Central memory CD4-positive, alpha-beta T cell (primary cell): Measurements from ENCODE around the gene RBMXL2.
A peak's percentile ranks its signal among the peaks of the same experiment; 100 is the strongest.

Experiments
- DNase-seq: peaks from one replicate; pipeline ENCODE4 v3.0.0; 2022
- total RNA-seq, 3 experiments: gene quantifications; one replicate each; lab custom pipeline; 2026; lab: John Stamatoyannopoulos, UW

Gene RBMXL2
- total RNA-seq = 0 reads per million in 3 experiments

DNA sequence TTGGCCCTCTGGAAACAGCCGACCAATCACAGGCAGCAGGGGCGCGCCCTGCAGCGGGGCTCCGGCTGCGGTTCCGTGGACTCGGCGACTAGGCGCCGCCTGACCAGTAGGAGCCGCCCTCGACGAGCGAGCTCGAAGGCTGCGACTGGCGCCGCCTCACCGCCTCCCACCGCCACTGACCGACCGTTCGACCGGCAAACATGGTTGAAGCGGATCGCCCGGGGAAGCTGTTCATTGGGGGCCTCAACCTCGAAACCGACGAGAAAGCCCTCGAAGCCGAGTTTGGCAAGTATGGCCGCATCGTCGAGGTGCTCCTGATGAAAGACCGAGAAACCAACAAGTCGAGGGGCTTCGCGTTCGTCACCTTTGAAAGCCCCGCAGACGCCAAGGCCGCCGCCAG is at the start of gene RBMXL2:
RBMXL2 (plus strand) TSS at position 78 of the 400 bp plus-strand sequence; CDS start at position 201, 123 bp downstream.
- no peak for DNase-seq

DNA sequence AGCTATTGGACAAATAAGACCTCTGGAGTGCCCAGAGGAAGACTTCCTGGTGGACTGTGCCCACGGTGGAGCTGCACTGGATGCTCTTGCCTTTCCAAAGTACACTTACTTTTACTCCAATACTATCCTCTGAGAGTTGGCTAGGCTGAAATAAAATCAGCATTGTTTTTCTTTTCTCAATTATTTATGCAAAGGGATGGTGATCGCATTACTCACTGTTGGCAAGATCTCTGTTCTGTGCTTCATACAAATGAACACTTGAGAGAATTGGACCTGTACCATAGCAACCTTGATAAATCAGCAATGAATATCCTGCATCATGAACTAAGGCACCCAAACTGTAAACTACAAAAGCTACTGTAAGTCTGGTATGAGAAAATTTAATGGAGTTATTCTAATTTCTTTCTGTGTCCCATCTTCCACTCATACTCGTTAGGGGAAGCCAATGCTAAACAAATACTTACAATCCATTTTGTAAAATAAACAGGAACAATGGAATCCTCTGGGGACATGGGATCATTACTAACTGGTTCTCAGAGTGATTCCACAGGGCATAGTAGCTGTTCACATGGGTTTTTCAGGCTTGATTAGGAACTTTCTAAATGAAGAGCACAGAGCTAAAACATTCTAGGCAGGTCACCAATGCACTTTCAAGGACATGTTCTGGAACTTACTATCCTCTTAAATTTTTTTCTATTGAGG is 42.2 kb upstream of the RBMXL2 start:
- DNase-seq = no peak

DNA sequence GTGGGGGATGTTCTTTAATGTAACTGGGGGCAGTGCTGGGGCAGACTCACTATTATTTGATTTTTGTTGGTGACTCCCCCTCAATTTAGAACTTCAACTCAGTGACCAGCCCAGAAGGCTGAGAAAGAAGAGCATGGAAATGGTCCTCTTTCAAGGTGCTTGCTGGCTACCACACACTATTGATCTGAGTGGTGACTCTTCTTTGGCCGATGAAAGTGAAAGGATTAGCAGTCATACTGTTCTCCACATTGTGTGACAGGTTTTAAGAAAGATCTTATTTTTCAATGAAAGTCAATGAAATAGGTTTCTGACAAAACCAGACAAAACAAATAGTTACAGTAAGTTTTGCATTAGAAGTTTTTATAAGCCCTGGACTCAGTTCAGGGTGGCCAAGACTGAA is 38.6 kb upstream of the RBMXL2 start:
- DNase-seq = no peak

DNA sequence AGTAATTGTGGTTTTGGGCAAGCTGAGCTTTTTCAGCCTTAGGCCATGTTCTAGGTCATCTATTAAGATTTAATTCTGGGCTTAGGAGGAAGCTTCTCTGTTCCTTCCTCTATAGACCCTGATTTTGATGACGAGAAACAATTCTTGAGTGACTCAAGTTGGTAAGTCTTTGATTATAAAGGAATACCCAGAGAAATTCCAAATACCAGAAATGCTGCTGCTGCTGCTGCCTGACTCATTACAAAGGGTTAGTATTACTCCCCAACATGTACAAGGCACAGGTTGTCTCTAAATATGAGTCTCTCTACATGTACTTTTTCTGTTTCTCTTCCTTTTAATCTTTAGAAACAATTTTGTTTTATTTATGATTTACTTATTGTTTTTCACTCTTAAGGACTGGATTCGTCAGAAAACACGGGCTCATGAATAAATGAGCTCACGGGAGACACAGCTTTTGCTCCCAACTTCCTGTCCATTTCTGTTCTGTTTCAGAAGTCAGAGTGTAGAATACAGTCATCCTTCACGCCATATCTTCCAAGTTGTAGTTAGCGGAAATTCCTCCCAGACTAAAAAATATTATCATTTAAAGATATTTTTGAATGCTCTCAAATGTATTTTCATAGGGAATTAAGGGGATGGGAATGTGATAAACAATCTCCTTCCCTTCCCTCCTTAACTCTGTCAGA is 31.8 kb upstream of the RBMXL2 start:
- DNase-seq = no peak

DNA sequence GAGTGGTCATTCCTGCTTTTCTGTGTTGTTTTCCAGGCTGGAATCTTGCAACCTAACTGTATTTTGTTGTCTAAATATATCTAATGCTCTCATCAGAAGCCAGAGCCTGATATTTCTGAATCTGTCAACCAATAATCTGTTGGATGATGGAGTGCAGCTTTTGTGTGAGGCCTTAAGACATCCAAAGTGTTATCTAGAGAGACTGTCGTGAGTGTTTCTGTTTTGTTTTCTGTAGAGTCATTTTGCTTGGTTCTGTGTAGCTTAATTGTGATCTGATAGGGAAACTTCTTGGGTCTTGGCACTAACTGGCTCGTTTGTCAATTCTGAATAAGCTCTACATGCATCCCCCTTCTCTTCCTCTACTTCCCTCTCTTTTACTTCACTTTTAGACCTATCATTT is 31.2 kb upstream of the RBMXL2 start:
- no peak for DNase-seq

DNA sequence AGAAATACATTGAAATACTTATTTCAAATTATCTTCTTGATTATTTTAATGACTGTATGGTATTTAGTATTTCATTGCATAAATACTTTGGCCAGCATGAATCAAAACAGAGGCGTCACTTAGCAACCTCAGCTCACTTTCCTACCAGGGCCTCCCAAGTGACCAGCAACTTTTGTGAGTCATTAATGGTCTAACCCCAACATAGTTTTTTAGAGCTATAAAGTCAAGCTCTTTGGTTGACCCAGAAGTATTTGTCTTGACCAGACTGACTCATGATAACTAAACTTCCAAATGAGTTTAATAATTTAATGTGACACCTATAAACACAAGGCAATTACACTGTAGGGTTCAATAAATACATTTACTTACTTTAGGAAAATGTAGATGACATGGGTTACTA is 27.9 kb upstream of the RBMXL2 start:
- no peak for DNase-seq

DNA sequence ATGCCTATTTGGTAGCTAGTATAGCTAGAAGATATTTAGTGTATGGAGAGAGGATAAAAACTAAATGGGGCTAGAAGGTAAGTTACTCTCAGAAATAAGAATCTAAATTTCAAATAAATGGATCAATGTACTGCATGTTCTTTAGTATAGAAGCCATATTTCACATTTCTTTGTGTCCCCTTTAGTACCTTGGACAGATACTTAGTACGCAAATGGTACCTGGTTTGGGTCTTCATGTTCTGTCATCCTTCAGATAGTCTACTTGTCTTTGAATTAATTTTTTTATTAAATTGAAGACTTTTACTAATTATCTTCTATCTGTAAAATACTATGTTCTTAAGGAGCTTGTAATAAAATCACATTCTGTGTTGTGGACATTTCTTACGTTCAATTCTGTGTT is 26.3 kb upstream of the RBMXL2 start:
- DNase-seq = no peak

DNA sequence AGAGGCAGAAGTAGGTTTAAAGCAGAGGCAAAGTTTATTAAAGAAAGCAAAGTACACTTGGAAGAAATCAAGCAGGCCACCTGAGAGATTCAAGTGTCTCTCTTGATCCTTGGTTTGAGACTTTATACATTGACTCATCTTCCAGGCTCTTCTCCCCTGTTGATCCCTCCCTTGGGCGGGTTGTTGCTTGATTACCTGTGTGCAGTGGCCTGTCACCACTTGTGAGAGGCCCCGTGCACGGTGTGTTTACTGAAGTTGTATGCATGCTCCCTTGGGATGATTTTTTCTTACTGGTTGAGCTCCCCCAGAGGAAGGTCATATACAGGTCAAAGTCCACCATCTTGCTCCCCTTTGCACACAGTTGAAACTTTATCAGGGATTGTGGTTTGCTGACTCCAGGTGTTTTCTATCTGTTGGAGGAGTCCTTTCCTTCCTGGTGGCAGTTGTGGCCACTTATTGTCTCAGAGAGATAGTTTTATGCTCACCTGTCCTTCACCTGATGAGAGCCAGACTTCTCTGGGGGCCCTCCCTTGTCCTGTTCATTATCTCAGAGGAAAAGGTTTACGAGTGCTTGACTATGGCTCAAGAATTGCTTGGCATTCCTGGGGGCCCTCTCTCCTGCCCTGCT is 16.3 kb upstream of the RBMXL2 start:
- no peak for DNase-seq

DNA sequence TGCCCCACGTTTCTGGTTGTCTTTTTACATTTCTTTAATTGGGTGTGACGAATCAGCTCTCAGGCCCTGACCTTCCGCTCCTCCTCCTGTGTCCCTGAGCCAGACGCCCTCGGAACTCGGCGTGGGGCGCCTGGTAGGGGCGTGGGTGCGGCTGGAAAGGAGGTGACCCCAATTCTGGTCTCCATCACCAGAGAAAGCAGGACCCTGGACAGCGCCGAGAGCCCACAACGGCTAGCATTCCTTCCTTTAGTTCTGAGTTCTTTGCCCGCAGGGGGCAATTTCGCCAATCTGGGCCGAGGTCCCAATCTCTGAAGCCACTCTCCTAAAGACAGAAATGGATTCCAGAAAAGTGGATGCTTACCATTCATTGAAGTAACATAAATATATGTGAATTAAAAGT is 11.7 kb upstream of the RBMXL2 start:
- DNase-seq = no peak

DNA sequence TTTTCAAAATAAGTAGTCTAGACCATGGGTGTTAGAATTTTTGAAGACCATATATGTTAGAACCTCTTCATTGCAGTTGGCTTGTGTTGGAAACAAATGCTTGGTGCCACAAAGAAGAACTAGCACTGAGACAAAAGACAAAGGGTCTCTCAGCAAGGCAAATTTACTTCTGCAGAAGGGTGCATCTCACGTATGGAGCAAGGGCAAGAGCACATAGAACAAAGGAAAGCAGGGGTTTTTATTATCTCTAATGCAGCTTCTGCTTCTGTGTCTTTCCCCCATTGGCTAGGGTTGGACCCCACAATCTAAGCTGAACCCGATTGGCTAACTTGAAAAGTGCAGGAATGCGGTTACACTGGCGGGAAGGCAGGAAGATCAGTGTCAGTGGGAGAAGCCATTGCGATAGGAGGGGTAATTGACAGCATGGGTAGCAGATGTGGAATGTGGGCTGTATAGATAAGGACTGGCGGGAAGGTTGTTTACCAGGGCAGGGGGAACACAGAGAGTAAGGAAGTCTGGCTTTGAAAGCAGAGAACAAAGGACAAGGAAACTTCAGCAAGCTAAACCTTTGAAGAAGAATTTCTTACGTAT is 9.2 kb upstream of the RBMXL2 start:
- DNase-seq = no peak

DNA sequence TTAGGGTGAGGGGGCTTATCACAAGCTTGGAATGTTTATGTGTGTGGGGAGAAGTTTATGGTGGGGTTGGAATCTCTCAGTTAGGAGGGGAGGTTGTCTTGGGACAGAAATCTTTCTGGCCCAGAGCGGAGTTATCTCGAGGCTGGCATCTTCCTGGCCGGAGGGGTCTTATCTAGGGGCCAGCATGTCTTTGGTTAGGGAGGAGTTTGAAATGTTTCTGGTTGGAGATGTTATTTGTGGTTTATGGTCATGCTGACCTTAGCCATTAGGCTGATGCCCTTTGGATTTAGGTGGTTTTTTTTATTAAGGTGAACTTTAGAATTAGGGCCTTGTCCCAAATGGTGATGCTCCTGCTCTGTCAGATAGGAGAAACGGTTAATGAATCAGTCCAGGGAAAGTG is 7.9 kb upstream of the RBMXL2 start:
- DNase-seq = no peak

DNA sequence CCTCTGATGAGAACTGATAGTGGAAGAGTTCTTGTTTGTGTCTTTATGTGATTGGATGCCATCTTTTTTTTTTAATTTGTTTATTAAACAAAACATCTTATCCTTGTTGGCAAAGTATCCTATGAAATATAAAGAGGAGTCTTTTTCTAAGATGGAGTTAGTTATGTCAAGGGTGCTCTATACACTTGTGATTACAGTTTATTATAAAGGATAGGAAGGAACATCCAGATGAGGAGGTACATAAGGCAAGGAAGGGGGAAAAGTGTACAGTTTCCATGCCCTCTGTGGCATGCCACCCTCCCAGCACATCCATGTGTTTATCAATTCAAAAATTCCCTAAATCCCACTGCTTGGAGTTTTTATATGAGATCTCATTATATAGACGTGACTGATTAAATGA is 7.4 kb upstream of the RBMXL2 start:
- DNase-seq = no peak

DNA sequence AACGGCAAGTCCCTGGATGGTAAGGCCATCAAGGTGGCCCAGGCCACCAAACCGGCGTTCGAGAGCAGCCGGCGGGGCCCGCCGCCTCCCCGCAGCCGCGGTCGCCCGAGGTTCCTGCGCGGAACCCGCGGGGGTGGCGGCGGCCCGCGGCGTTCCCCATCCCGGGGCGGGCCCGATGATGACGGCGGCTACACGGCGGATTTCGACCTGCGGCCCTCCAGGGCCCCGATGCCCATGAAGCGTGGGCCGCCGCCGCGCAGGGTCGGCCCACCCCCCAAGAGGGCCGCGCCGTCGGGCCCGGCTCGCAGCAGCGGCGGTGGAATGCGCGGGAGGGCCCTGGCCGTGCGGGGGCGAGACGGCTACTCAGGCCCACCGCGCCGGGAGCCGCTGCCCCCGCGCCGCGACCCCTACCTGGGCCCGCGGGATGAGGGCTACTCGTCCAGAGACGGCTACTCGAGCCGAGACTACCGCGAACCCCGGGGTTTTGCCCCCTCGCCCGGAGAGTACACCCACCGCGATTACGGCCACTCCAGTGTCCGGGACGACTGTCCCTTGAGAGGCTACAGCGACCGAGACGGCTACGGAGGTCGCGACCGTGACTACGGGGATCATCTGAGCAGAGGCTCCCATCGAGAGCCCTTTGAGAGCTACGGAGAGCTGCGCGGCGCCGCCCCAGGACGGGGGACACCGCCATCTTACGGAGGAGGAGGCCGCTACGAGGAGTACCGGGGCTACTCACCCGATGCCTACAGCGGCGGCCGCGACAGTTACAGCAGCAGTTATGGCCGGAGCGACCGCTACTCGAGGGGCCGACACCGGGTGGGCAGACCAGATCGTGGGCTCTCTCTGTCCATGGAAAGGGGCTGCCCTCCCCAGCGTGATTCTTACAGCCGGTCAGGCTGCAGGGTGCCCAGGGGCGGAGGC is 792 bp downstream of the RBMXL2 start:
- DNase-seq = no peak

DNA sequence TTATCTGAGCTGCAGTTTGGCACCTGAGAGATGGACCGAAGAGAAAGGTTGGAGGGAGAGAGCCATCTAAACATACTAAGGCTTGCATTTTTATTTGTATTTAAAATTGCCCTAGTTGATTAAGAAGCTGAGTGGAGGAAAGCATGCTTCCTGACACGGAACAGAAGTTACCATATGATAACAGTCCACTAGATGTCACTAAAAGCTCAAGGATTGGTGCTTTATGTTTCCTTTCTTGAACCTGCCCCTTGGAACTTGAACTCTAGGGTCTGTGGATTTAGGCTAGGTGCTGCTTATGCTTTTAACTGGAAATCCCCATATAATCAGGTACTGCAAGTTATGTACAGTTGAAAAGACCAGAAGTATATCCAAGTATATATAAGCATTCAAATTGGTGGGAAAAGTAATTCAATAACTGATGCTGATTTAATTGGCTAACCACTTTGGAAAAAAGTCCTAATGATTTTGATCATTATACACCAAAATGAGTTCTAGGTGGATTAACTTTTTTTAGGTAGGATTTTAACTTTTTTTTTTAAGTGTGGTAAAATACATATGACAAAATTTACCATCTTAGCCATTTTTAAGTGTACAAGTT is 9.5 kb downstream of the RBMXL2 start:
- peak; percentile 21 for DNase-seq

DNA sequence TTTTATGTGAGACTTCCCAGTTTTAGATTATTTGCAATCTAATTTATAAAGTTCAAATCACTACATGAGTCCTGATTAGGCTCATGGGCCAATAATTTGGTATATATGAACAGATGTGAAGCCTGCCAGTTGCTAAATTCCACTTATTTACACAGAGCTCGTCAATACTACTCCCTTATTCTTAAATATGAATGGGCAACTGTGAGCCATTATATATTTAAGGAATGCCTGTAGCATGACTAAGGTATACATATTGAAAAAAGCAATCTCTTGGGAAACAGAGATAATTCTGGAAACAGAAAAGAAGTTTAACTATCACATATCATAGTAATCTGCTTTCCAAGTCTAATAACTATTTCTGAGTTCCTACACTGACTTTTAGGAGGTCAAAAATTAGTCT is 27.0 kb downstream of the RBMXL2 start:
- DNase-seq = no peak

DNA sequence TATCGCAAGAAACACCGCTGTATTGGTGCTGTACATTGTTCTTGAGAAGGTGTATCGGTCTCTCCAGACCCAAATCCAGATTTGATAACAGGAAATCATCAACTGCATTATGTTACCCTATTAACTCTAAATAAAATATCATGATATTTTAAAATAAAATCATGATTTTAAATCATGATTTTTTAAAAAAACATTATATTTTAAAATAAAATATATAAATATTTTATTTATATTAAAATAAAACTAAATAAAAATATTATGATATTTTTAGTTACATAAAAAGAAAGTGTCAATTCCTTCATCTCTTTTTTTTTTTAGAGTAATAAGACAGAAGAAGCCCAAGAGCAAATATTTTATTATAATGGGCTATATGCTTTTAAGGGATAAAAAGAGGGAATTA is 27.6 kb downstream of the RBMXL2 start:
- no peak for DNase-seq

DNA sequence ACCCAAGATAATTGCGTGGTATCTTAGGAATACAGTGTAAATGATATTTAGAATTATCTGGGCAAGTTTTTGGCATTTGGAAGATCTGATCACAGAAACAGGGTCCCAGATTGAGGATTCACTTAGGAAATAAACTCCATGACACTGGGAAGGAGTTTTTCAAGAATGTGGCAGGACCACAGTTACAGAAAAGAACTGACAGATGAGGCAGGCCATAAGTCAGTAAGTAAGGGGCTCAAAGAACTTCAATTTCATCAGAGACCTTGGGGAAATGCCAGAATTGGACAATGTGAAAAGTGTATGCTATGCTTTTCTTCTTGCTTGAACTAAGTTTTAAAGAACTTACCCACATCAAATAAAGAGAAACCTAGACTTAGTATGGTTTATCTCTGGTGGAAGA is 49.3 kb downstream of the RBMXL2 start:
- DNase-seq = no peak
